ENCODE results near the gene SRSF9. TPM values are rescaled to one million over a fixed set of nuclear protein-coding genes. Genes with fewer than 3 reads are reported as not detected.
"Not testable (repeated sequence)": the region's sequence is repeated elsewhere in the genome, so short reads cannot be mapped to it uniquely, and the experiment has no call there.

The SRSF9 gene
- total and polyA plus RNA-seq, 2 of the 13 experiments (the other 11 are each of a cell fraction or from before 2014, with no cell fraction given): 125 to 144 TPM

- H2AFZ ChIP-seq (ENCODE audit: low read length): no peak overlapping the region
- peaks cover 2% of the 10 kb centered on the region; the same call in 1 of the 2 replicates for H3K4me1 ChIP-seq (ENCODE audit: insufficient read depth, low read length)
- no peaks in the 10 kb centered on the region for H3K27me3 ChIP-seq (ENCODE audit: control insufficient read depth in 1 of 2, insufficient read depth in 2 of 2, low read length in 2 of 2)
- H3K79me2 ChIP-seq (ENCODE audit: insufficient read depth, low read length): peaks cover 12% of the 10 kb centered on the region
- peaks cover 14 to 44% of the 10 kb centered on the region in 2 experiments for H3K36me3 ChIP-seq (replicated peaks in 1 of 2; ENCODE audit: control insufficient read depth in 1 of 2, insufficient read depth in 2 of 2, low read length in 2 of 2)
- no peak for DNase-seq (ENCODE audit: low spot score)
- no peak for ATAC-seq
- WGBS (ENCODE audit: low lambda C conversion rate): 86% methylated on average over 3 of the region's 3 CpGs
- CTCF ChIA-PET (ENCODE audit: low intra/inter-chr PET ratio, low total read pairs): no interaction called here
- H3K27ac ChIP-seq (ENCODE audit: extremely low read length, insufficient read depth, low read length): no peak overlapping the region
- 0 out of 2 replicates have a peak, but pooled peaks cover 9% of the 10 kb centered on the region for H4K20me1 ChIP-seq (ENCODE audit: insufficient read depth, low read length)
- H3K9me3 ChIP-seq (ENCODE audit: low read length): no peaks in the 10 kb centered on the region
- BruUV-seq (replicated peaks): no TSS peak
- intact Hi-C loops (cut with micrococcal nuclease; ENCODE audit: unreplicated experiment) (no loop called here), in situ Hi-C loops (cut with HindIII; ENCODE audit: extremely low pct_ligation_motif_present, low pct_unique_long_range_greater_than_20kb) (no loop called here)
- FAIRE-seq: no peak
- H3K4me2 ChIP-seq (ENCODE audit: low read depth, low read length): no peak overlapping the region
- no peak overlapping the region for H3K9ac ChIP-seq (ENCODE audit: insufficient read depth, low read depth, low read length)
- H3K4me3 ChIP-seq (replicated peaks in 1 of 3; ENCODE audit: insufficient read depth in 1 of 3, low read depth in 2 of 3, low read length in 3 of 3): no peak overlapping the region
- POLR2A ChIA-PET: interaction anchor here (0.6 to 2.7 kb wide), 4 partner anchors 9 to 151 kb away, joined by 3 to 7 read pairs (median 4); partner anchors contain the start of genes SIRT4 and SRSF9
- TF ChIP-seq TCF12 (IDR thresholded peaks at IDR 0.05) (no peak), TCF12 (CRISPR knock-in tag; IDR thresholded peaks at IDR 0.05) (no peak), TFE3 (CRISPR knock-in tag; IDR thresholded peaks at IDR 0.05) (no peak), DMAP1 (CRISPR knock-in tag; IDR thresholded peaks at IDR 0.05) (no peak)
Measured at GRCh38 chr12:120453060-120453750, 16.3 kb downstream of the SRSF9 start.

GRCh38 chr12:120452524-120452923 lies 17.0 kb downstream of the SRSF9 start:
- FAIRE-seq; H3K9me3 ChIP-seq (ENCODE audit: low read length); H3K9ac ChIP-seq (ENCODE audit: insufficient read depth, low read depth, low read length); CTCF ChIA-PET (ENCODE audit: low intra/inter-chr PET ratio, low total read pairs); H3K27ac ChIP-seq (ENCODE audit: extremely low read length, insufficient read depth, low read length); H4K20me1 ChIP-seq (ENCODE audit: insufficient read depth, low read length); H2AFZ ChIP-seq (ENCODE audit: low read length); in situ Hi-C loops (cut with HindIII; ENCODE audit: extremely low pct_ligation_motif_present, low pct_unique_long_range_greater_than_20kb); H3K27me3 ChIP-seq (ENCODE audit: control insufficient read depth in 1 of 2, insufficient read depth in 2 of 2, low read length in 2 of 2); H3K4me1 ChIP-seq (ENCODE audit: insufficient read depth, low read length); H3K4me3 ChIP-seq (replicated peaks in 1 of 3; ENCODE audit: insufficient read depth in 1 of 3, low read depth in 2 of 3, low read length in 3 of 3); ATAC-seq; DNase-seq (ENCODE audit: low spot score); intact Hi-C loops (cut with micrococcal nuclease; ENCODE audit: unreplicated experiment); H3K4me2 ChIP-seq (ENCODE audit: low read depth, low read length); BruUV-seq (replicated peaks): not testable (repeated sequence)
- H3K79me2 ChIP-seq (ENCODE audit: insufficient read depth, low read length): peaks cover 19% of the 10 kb centered on the region
- POLR2A ChIA-PET: interaction anchor here (2.7 kb wide), 1 partner anchor 16 kb away, joined by 7 read pairs; the partner anchor contains the start of gene SRSF9
- H3K36me3 ChIP-seq (replicated peaks in 1 of 2; ENCODE audit: control insufficient read depth in 1 of 2, insufficient read depth in 2 of 2, low read length in 2 of 2): peaks cover 9 to 43% of the 10 kb centered on the region in 2 experiments
- peak; percentile 63; the same call in 1 of the 2 replicates for TF ChIP-seq ZNF7 (CRISPR knock-in tag; IDR thresholded peaks at IDR 0.05)
- TF ChIP-seq CEBPG (CRISPR knock-in tag; IDR thresholded peaks at IDR 0.05): 0 out of 2 replicates have a peak, but pooled peaks have one; percentile 13
- peak; percentile 92 for TF ChIP-seq ZNF770 (CRISPR knock-in tag; IDR thresholded peaks at IDR 0.05)
- peak; percentile 26; the same call in 1 of the 2 replicates for TF ChIP-seq ZNF362 (CRISPR knock-in tag; IDR thresholded peaks at IDR 0.05; ENCODE audit: borderline replicate concordance)
- 90% methylated on average over 5 of the region's 5 CpGs for WGBS (ENCODE audit: low lambda C conversion rate)

All from HepG2 (cell line).